CD8-positive, alpha-beta memory T cell (primary cell): ENCODE data around the gene MACROD2. TPM values are rescaled to one million over a fixed set of nuclear protein-coding genes. Genes with fewer than 3 reads are reported as not detected.

Experiments used
- CTCF ChIA-PET: fragments of 350-600 bp; sonication (Branson Sonifier 250); formaldehyde crosslinking; loops from one replicate; lab custom pipeline; 2021; ENCODE audit warnings: antibody characterized with exemption; lab: Charles Lee
- POLR2A ChIA-PET: fragments of 350-600 bp; sonication (Branson Sonifier 250); formaldehyde crosslinking; loops from one replicate; lab custom pipeline; 2021; ENCODE audit warnings: antibody characterized with exemption; lab: Charles Lee
- DNase-seq, 5 donors: peaks; one replicate each; pipeline versions ENCODE4 v3.0.0 to v3.0.0-alpha.2; 2020 to 2022; ENCODE audit warnings: mixed read lengths in 1 of 5
- H3K27ac ChIP-seq: one replicate; pipeline ENCODE4 v1.7.0; 2013; ENCODE audit warnings: low read depth, mild to moderate bottlenecking, low read length, moderate library complexity
- H3K27me3 ChIP-seq: 2 replicates; pipeline ENCODE4 v1.7.0; 2013; ENCODE audit warnings: low read length, mild to moderate bottlenecking; ENCODE audit not compliant: insufficient read depth, poor library complexity, severe bottlenecking
- H3K36me3 ChIP-seq: 2 replicates; pipeline ENCODE4 v1.7.0; 2013; ENCODE audit warnings: mild to moderate bottlenecking, low read length, moderate library complexity; ENCODE audit not compliant: insufficient read depth
- H3K4me1 ChIP-seq: 2 replicates; pipeline ENCODE4 v1.7.0; 2013; ENCODE audit warnings: mild to moderate bottlenecking, low read length, moderate library complexity; ENCODE audit not compliant: insufficient read depth
- H3K4me3 ChIP-seq: 2 replicates; pipeline ENCODE4 v1.7.0; 2013; ENCODE audit warnings: mild to moderate bottlenecking, low read length
- H3K9me3 ChIP-seq: 2 replicates; pipeline ENCODE4 v1.7.0; 2013; ENCODE audit warnings: mild to moderate bottlenecking, low read length
- H3K27ac Mint-ChIP-seq, 8 donors: one replicate each; pipeline ENCODE4 v1.8.0; 2020 to 2021; ENCODE audit warnings: mixed read lengths in 8 of 8, mild to moderate bottlenecking in 6 of 8, inconsistent platforms in 3 of 8, moderate library complexity in 3 of 8
- H3K27me3 Mint-ChIP-seq, 2 donors: one replicate each; pipeline ENCODE4 v1.8.0; 2020 to 2021; ENCODE audit warnings: mixed read lengths in 2 of 2, mild to moderate bottlenecking in 1 of 2, moderate library complexity in 1 of 2
- H3K36me3 Mint-ChIP-seq, 3 donors: one replicate each; pipeline ENCODE4 v1.8.0; 2020 to 2021; ENCODE audit warnings: mixed read lengths in 3 of 3, inconsistent platforms in 1 of 3, mild to moderate bottlenecking in 1 of 3
- H3K4me1 Mint-ChIP-seq, 3 donors: one replicate each; pipeline ENCODE4 v1.8.0; 2020 to 2021; ENCODE audit warnings: mixed read lengths in 3 of 3, inconsistent platforms in 1 of 3, mild to moderate bottlenecking in 1 of 3
- H3K4me3 Mint-ChIP-seq, 7 donors: one replicate each; pipeline ENCODE4 v1.8.0; 2020 to 2021; ENCODE audit warnings: mixed read lengths in 7 of 7, mild to moderate bottlenecking in 6 of 7, moderate library complexity in 4 of 7, inconsistent platforms in 2 of 7
- H3K9me3 Mint-ChIP-seq, 5 donors: one replicate each; pipeline ENCODE4 v1.8.0; 2020 to 2022; ENCODE audit warnings: mixed read lengths in 5 of 5, mild to moderate bottlenecking in 3 of 5, moderate library complexity in 2 of 5, inconsistent platforms in 1 of 5
- polyA plus RNA-seq: library from polyadenylated mRNA; unstranded; fragments of 300-500 nt; fragmentation: Illumina TruSeq; gene quantifications from one replicate; pipeline ENCODE4 v1.2.3, GENCODE V29; 2021
- total RNA-seq, 2 experiments: library from RNA; stranded (reverse); gene quantifications; one replicate each; pipeline ENCODE4 v1.2.3, GENCODE V29; 2021

The MACROD2 gene
- total and polyA plus RNA-seq, 3 experiments from 2014 or later, result not detected

GRCh38 chr20:14334306-14334930, 339.1 kb downstream of the MACROD2 start:
- H3K4me3 ChIP-seq, result no peak overlapping the region
- H3K36me3 Mint-ChIP-seq, result no peaks in the 10 kb centered on the region
- H3K4me3 Mint-ChIP-seq, result no peak overlapping the region
- no peaks in the 10 kb centered on the region for H3K27me3 Mint-ChIP-seq
- no peaks in the 10 kb centered on the region for H3K4me1 Mint-ChIP-seq
- H3K36me3 ChIP-seq, result no peaks in the 10 kb centered on the region
- no peak for DNase-seq
- no peak overlapping the region for H3K27ac ChIP-seq
- H3K4me1 ChIP-seq, result no peaks in the 10 kb centered on the region
- CTCF ChIA-PET, result no interaction called here
- H3K9me3 ChIP-seq, result no peaks in the 10 kb centered on the region
- H3K27me3 ChIP-seq, result no peaks in the 10 kb centered on the region
- POLR2A ChIA-PET, result no interaction called here
- H3K9me3 Mint-ChIP-seq, result peaks cover 3 to 34% (median 10%) of the 10 kb centered on the region in 5 donors
- no peak overlapping the region for H3K27ac Mint-ChIP-seq

- Histone ChIP-seq H3K4me3 (no peak overlapping the region), H3K36me3 (no peaks in the 10 kb centered on the region), H3K4me1 (no peaks in the 10 kb centered on the region), H3K9me3 (no peaks in the 10 kb centered on the region), H3K27me3 (no peaks in the 10 kb centered on the region), H3K27ac (no peak overlapping the region)
- Mint-ChIP-seq H3K4me1 (no peaks in the 10 kb centered on the region), H3K9me3 (peaks cover 3 to 34% (median 13%) of the 10 kb centered on the region in 5 donors), H3K27ac (no peak overlapping the region), H3K36me3 (no peaks in the 10 kb centered on the region), H3K27me3 (no peaks in the 10 kb centered on the region), H3K4me3 (no peak overlapping the region)
- DNase-seq, result no peak
- POLR2A ChIA-PET, result no interaction called here
- CTCF ChIA-PET, result no interaction called here
Measured at GRCh38 chr20:14335052-14335451, 339.7 kb downstream of the MACROD2 start.

DNA sequence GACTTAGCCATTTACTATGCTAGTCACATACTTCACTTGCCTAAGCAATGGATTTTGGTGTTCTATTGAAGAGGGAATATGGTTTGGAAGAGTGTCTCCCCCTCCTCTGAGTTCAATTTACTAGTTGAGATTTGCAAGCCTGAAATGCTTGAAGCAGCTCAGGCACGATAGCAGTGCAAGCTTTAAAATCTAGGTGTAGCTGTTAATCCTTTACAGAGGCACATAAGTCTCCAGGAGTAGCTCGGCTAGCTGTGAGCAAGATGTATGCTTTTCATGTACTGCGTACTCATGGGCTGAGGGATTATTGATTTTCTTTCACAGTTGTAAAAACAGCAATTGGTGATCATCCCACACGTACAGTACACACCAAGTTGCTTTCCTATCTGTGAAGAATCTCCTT, 341.4 kb downstream of the MACROD2 start:
- H3K36me3 Mint-ChIP-seq, result no peaks in the 10 kb centered on the region
- no peak overlapping the region for H3K4me3 ChIP-seq
- ChIA-PET POLR2A (no interaction called here), CTCF (no interaction called here)
- H3K27me3 ChIP-seq, result no peaks in the 10 kb centered on the region
- no peaks in the 10 kb centered on the region for H3K9me3 ChIP-seq
- DNase-seq, result no peak
- no peak overlapping the region for H3K27ac ChIP-seq
- H3K36me3 ChIP-seq, result no peaks in the 10 kb centered on the region
- no peaks in the 10 kb centered on the region for H3K4me1 Mint-ChIP-seq
- no peak overlapping the region for H3K4me3 Mint-ChIP-seq
- peaks cover 1 to 33% (median 15%) of the 10 kb centered on the region in 5 donors for H3K9me3 Mint-ChIP-seq
- no peaks in the 10 kb centered on the region for H3K27me3 Mint-ChIP-seq
- H3K27ac Mint-ChIP-seq, result no peak overlapping the region
- H3K4me1 ChIP-seq, result no peaks in the 10 kb centered on the region

DNA sequence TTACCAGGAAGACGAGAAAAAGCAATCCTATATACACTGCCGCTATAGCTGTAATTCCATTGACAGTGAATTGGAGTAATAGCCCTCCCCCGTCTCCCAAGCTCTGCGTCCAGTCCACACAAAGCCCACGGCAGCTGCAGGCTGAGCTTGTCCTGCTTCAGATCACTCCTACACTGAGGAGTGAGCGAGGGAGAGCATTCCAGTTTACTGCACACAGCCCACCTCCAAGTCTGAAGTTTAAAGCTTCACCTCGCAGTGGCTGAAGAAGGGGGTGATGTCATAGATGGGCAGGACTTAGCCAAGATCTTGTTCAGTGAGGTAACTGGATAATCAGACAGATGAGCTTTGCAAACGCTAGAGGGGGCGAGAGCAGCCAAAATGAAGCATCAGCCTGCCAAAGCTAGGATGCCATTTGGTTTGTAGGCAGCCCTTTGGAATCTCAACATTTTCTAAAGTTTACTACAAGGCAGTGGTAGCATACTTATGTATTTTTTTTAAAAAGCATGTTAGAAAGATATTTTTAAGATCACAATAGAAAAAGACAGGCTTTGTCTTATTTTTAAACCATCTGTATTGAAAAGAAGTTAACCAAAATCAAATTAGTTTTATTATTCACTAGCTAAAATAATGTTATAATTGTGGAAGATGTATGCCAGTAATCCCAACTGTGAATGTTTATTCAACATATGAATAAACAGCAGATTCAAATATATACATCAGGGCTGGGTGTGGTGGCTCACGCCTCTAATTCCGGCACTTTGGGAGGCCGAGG, 342.3 kb downstream of the MACROD2 start, which contains the start of gene FLRT3:
Gene FLRT3, minus strand, starts transcription at position 213 of the 772 bp plus-strand sequence. CDS start 10,106 bp downstream, outside the sequence.
- DNase-seq, result no peak
- ChIA-PET CTCF (no interaction called here), POLR2A (no interaction called here)

GRCh38 chr20:14341801-14342200, 346.5 kb downstream of the MACROD2 start:
- no peaks in the 10 kb centered on the region for H3K4me1 Mint-ChIP-seq
- Histone ChIP-seq H3K36me3 (no peaks in the 10 kb centered on the region), H3K27me3 (no peaks in the 10 kb centered on the region), H3K4me1 (no peaks in the 10 kb centered on the region), H3K9me3 (no peaks in the 10 kb centered on the region), H3K4me3 (no peak overlapping the region), H3K27ac (no peak overlapping the region)
- ChIA-PET POLR2A (no interaction called here), CTCF (no interaction called here)
- peaks cover 0 to 39% (median 12%) of the 10 kb centered on the region in 5 donors for H3K9me3 Mint-ChIP-seq
- no peaks in the 10 kb centered on the region for H3K27me3 Mint-ChIP-seq
- H3K36me3 Mint-ChIP-seq, result no peaks in the 10 kb centered on the region
- no peak overlapping the region for H3K4me3 Mint-ChIP-seq
- no peak for DNase-seq
- no peak overlapping the region for H3K27ac Mint-ChIP-seq

More for the DNA sequence above, 342.3 kb downstream of the MACROD2 start, which contains the start of gene FLRT3:
- Mint-ChIP-seq H3K4me3 (no peak within 1 kb of the TSS), H3K27me3 (no peaks in the 10 kb centered on the region), H3K36me3 (no peaks in the 10 kb centered on the region), H3K9me3 (peaks cover 0 to 36% (median 15%) of the 10 kb centered on the region in 5 donors), H3K4me1 (no peaks in the 10 kb centered on the region), H3K27ac (no peak within 1 kb of the TSS)
- H3K9me3 ChIP-seq, result no peaks in the 10 kb centered on the region
- H3K36me3 ChIP-seq, result no peaks in the 10 kb centered on the region
- no peak within 1 kb of the TSS for H3K4me3 ChIP-seq
- H3K27me3 ChIP-seq, result no peaks in the 10 kb centered on the region
- H3K27ac ChIP-seq, result no peak within 1 kb of the TSS
- H3K4me1 ChIP-seq, result no peaks in the 10 kb centered on the region

DNA sequence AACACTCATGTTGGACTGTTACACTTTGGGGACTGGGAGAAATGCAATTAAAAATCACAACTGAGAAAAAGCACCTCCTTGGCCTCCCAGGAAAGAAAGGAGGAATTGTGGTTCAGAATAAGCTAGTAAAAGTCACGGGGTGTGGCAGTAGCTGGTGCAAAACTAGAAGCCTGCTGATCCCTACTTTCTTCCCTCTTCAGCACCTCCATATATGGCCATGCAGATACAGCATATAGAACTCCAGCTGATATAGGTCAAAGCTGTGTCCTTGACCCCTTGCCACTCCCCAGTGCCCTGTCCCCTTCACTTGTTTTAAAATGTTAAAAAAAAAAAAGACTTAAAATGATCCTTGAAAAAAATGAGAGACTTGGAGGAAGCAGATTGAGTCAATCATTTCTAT, 347.6 kb downstream of the MACROD2 start:
- no peaks in the 10 kb centered on the region for H3K27me3 Mint-ChIP-seq
- Histone ChIP-seq H3K9me3 (no peaks in the 10 kb centered on the region), H3K27me3 (no peaks in the 10 kb centered on the region), H3K4me1 (no peaks in the 10 kb centered on the region), H3K4me3 (no peak overlapping the region), H3K27ac (no peak overlapping the region), H3K36me3 (no peaks in the 10 kb centered on the region)
- no peak overlapping the region for H3K27ac Mint-ChIP-seq
- no peak for DNase-seq
- no peaks in the 10 kb centered on the region for H3K4me1 Mint-ChIP-seq
- POLR2A ChIA-PET, result no interaction called here
- no peak overlapping the region for H3K4me3 Mint-ChIP-seq
- no peaks in the 10 kb centered on the region for H3K36me3 Mint-ChIP-seq
- peaks cover 0 to 43% (median 12%) of the 10 kb centered on the region in 5 donors for H3K9me3 Mint-ChIP-seq
- CTCF ChIA-PET, result no interaction called here

DNA sequence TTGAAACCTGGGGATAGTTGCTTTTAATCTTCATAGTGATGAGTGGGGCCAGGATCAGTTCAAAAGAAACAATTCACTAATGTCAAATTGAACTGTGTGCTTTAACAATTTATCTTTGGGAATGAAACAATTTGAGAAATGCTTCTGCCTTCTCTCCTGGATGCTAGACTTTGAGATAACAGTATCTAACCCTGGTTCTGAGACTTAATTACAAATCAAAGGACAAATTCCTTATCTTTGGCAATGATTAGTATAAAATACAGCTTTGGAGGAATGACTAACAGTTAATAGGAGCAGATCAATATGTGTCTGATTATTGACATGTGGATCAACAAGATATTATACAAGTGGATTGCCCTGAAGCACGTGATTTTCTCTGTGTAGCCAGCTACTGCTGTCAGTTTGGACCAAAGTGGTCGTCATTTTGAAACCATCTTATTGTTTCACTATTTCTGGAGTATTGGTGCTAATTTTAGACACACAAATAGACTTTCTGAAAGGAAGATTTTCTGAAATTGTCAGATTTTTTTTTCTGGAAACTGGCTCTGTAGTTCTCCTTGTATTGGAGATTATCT, 348.3 kb downstream of the MACROD2 start:
- H3K36me3 Mint-ChIP-seq, result no peaks in the 10 kb centered on the region
- peaks cover 0 to 41% (median 12%) of the 10 kb centered on the region in 5 donors for H3K9me3 Mint-ChIP-seq
- Histone ChIP-seq H3K4me1 (no peaks in the 10 kb centered on the region), H3K9me3 (no peaks in the 10 kb centered on the region), H3K27me3 (no peaks in the 10 kb centered on the region), H3K4me3 (no peak overlapping the region), H3K27ac (no peak overlapping the region), H3K36me3 (no peaks in the 10 kb centered on the region)
- H3K4me1 Mint-ChIP-seq, result no peaks in the 10 kb centered on the region
- no peak overlapping the region for H3K27ac Mint-ChIP-seq
- no peak overlapping the region for H3K4me3 Mint-ChIP-seq
- DNase-seq, result no peak
- H3K27me3 Mint-ChIP-seq, result no peaks in the 10 kb centered on the region
- CTCF ChIA-PET, result no interaction called here
- POLR2A ChIA-PET, result no interaction called here

DNA sequence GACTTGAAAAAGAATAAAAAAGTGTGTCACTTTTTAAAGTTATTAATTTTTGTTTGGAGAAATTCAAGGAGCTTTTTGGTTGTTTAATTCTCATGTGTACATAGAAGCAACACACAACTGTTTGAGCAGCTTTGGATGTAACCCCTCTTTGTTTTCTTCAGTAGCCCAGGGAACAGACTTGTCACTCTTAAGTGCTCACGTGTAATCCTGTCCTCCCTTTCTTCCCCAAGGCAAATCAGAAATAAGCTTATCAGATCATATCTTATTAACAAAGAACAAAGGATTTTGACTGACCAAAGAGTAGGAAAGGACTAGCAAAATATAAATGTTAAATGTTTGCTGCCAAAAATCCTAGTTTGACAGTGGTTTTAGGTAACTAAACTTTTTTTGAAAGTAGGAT, 349.4 kb downstream of the MACROD2 start:
- Histone ChIP-seq H3K4me3 (no peak overlapping the region), H3K27ac (no peak overlapping the region), H3K36me3 (no peaks in the 10 kb centered on the region), H3K4me1 (no peaks in the 10 kb centered on the region), H3K27me3 (no peaks in the 10 kb centered on the region), H3K9me3 (no peaks in the 10 kb centered on the region)
- no peaks in the 10 kb centered on the region for H3K4me1 Mint-ChIP-seq
- no peaks in the 10 kb centered on the region for H3K36me3 Mint-ChIP-seq
- no peak overlapping the region for H3K4me3 Mint-ChIP-seq
- H3K27me3 Mint-ChIP-seq, result no peaks in the 10 kb centered on the region
- H3K27ac Mint-ChIP-seq, result no peak overlapping the region
- no peak for DNase-seq
- H3K9me3 Mint-ChIP-seq, result peaks cover 0 to 36% (median 9%) of the 10 kb centered on the region in 5 donors
- ChIA-PET CTCF (no interaction called here), POLR2A (no interaction called here)
